Coronary artery (tissue), 2 donors: ENCODE data around the gene STK17B.

ENCODE experiments used
- DNase-seq: peaks from one replicate; pipeline ENCODE4 v3.0.0-alpha.2; 2017; ENCODE audit warnings: low spot score
- H3K27ac ChIP-seq, 2 donors: fragments of 200-600 bp; sonication (generic); one replicate each; pipeline ENCODE4 v1.5.1; 2016 to 2019
- H3K4me3 ChIP-seq: fragments of 200-600 bp; sonication (generic); 2 replicates; pipeline ENCODE4 v1.5.1; 2016; ENCODE audit warnings: mild to moderate bottlenecking, moderate library complexity
- CTCF ChIP-seq: fragments of 200-600 bp; sonication (generic); IDR thresholded peaks from one replicate; pipeline ENCODE4 v1.5.1; 2019; ENCODE audit warnings: antibody characterized with exemption

Gene STK17B

DNA sequence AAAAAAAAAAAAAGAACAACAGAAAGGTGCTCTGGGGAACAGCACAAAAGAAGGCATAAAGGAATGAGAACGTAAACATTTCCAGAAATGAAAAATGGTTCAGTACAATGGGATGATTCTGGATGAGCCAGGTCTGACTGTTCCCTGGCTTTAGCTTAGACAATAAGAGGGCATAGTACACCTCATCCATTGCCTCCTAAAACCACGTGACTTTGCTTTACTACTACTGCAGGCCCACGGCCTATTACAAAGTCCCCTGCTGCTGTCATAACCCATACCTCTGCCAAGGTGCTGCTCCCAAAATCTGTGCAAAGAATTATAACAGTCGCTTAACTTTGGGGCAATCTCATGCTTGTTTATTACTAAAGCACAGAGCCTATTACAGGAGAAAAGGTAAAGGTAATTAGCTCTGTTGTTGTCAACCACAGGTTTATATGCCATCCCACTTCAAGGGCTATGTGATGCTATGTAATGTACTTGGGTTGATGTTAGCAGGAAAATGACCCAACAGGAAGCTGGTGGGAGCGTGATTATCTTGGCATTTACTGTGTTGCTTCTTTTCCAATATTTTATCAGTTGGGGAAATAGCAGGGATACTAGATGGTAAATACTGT is 26.8 kb downstream of the STK17B start:
- H3K27ac ChIP-seq, result no peak overlapping the region
- DNase-seq, result no peak

GRCh38 chr2:196143730-196144131 is 27.6 kb downstream of the STK17B start:
- DNase-seq, result no peak
- Histone ChIP-seq H3K27ac (no peak overlapping the region), H3K4me3 (no peak overlapping the region)
- no peak for TF ChIP-seq CTCF

More for the DNA sequence above, 26.8 kb downstream of the STK17B start:
- H3K4me3 ChIP-seq, result no peak overlapping the region
- TF ChIP-seq CTCF, result no peak

- no peak for TF ChIP-seq CTCF
- no peak for DNase-seq
- no peak overlapping the region for H3K4me3 ChIP-seq
- no peak overlapping the region for H3K27ac ChIP-seq
Measured at GRCh38 chr2:196142825-196143224, 28.6 kb downstream of the STK17B start.

- no peak for DNase-seq
- no peak for TF ChIP-seq CTCF
- no peak overlapping the region for H3K4me3 ChIP-seq
- H3K27ac ChIP-seq, result no peak overlapping the region
Measured at GRCh38 chr2:196140213-196140612, 31.2 kb downstream of the STK17B start.

DNA sequence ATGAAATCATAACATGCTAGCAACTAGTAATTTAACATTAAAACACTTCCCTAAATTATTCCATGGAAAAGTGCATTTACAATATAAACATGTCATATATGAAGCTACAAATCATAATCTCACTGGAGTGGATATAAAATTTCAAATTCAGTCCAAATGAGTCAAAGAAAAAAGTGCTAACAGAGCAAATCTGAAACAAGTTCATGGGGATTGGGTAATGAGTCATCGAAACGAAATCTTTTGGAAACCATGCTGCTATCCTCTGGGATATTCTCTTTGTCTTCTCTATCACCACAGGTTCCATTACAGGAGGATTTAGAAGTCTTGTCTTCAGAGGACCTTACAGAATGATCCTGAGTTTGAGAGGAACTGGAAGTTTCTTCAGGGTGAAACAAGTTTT is 34.1 kb downstream of the STK17B start:
- TF ChIP-seq CTCF, result no peak
- Histone ChIP-seq H3K4me3 (no peak overlapping the region), H3K27ac (no peak overlapping the region)
- no peak for DNase-seq

- no peak overlapping the region for H3K4me3 ChIP-seq
- no peak for TF ChIP-seq CTCF
- no peak for DNase-seq
- H3K27ac ChIP-seq, result no peak overlapping the region
Measured at GRCh38 chr2:196136151-196136550, 35.2 kb downstream of the STK17B start.

DNA sequence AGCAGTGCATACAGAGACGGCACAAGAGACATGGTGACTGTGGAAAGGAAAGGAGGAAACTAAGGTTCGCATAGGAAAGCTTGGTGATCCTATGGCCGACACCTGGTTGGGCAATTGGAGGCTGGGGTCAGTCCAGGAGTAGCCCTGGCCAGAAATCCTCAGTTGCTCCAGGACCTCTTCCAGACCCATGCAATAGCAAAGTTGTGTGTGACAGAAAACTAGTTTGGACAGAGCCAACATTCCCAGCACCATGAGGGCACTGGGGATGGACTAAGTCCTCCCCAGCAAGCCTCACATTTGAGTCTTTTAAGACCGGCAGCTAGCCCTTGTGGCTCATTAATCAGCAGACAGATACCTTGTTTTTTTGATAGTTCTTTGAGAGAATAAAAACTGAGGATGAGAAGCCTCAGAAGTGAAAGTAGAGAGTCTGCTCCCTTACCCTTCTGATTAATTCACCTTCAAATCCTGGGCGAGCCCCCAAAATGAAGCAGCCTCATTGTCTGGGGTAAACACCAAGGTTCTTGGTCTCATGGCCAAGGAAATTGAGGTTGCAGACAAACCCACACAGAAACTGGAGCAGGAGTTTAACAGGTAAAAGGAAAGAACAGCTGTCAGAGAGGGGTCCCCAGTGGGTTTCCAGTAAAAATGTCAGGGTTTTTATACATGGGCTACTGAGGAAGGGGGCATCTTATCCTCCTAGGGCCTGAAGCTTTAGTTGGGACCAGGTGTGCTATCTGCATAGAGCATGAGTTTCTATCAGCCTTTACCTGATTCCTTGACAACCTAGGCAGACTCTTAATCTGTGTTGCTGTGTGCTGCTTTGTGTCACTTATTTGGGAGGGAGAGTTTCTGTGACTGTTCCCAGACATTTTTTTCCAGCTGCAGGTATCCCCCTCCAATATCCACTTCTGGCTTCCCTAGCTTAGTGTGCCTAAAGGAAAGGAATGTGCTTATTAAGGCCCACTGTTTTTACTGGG is 39.1 kb downstream of the STK17B start:
- no peak for DNase-seq
- Histone ChIP-seq H3K27ac (no peak overlapping the region), H3K4me3 (no peak overlapping the region)
- TF ChIP-seq CTCF, result no peak
